ENCODE results near the gene RTF2.

RTF2 gene

DNA sequence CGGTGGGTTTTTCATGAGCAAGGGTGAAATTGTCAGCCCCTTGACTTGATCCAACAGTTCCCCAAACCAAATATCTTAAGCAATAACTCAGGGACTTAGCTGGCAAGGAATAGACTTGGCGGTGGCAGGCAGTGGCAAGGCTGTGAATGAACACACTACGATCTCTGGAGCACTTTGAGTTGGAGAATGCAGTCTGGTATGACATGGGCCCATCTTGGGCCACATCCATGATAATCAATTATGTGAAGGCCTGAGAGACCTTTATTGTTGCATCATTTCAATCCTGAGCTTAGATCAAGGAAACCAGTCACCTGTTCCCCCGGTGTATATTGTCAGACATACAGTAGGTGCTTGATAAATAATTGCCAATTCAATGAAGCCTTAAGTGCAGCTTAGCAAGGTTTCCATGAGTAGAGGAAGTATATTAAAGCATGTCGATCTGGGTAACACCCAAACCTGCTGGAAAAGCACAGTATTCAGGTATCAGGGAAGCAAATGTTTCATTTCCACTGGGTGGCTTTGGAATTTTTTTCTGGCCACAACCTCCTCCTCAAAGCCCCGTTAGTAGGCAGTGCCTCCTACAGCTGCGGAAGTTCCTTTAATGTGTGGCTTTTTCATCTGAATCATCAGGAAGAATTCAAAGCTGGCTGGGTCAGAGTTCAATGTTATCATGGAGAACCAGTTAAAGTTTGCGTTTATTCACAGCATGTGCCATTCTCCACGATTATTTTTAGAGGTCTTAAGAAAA, 46.2 kb upstream of the RTF2 start:
- H4K20me1 ChIP-seq (ENCODE audit: insufficient read depth, low read length), result no peaks in the 10 kb centered on the region
- H3K9me3 ChIP-seq (replicated peaks; ENCODE audit: insufficient read depth, low read length), result no peaks in the 10 kb centered on the region
- H2AFZ ChIP-seq (ENCODE audit: low read length), result no peak overlapping the region
- H3K9me2 ChIP-seq (replicated peaks; ENCODE audit: insufficient read depth, low read length), result no peaks in the 10 kb centered on the region
- no peaks in the 10 kb centered on the region for H3K4me1 ChIP-seq (ENCODE audit: low read length)
- DNase-seq, result no peak
- no peaks in the 10 kb centered on the region for H3K79me2 ChIP-seq (ENCODE audit: low read length)
- H3K4me2 ChIP-seq (ENCODE audit: low read depth, low read length), result no peak overlapping the region
- H3K9ac ChIP-seq (ENCODE audit: low read length), result no peak overlapping the region
- H3K27ac ChIP-seq (ENCODE audit: low read length), result no peak overlapping the region
- H3K4me3 ChIP-seq (ENCODE audit: low read length), result no peak overlapping the region
- no peaks in the 10 kb centered on the region for H3K36me3 ChIP-seq (replicated peaks; ENCODE audit: insufficient read depth, low read length)
- no peaks in the 10 kb centered on the region for H3K27me3 ChIP-seq (replicated peaks; ENCODE audit: insufficient read depth, low read length)
- H3F3A ChIP-seq (ENCODE audit: insufficient read depth, low read length), result no peaks in the 10 kb centered on the region
- no peak for TF ChIP-seq EZH2phosphoT487 (IDR thresholded peaks at IDR 0.05; ENCODE audit: low read length)
- TF ChIP-seq, protein P1, sequence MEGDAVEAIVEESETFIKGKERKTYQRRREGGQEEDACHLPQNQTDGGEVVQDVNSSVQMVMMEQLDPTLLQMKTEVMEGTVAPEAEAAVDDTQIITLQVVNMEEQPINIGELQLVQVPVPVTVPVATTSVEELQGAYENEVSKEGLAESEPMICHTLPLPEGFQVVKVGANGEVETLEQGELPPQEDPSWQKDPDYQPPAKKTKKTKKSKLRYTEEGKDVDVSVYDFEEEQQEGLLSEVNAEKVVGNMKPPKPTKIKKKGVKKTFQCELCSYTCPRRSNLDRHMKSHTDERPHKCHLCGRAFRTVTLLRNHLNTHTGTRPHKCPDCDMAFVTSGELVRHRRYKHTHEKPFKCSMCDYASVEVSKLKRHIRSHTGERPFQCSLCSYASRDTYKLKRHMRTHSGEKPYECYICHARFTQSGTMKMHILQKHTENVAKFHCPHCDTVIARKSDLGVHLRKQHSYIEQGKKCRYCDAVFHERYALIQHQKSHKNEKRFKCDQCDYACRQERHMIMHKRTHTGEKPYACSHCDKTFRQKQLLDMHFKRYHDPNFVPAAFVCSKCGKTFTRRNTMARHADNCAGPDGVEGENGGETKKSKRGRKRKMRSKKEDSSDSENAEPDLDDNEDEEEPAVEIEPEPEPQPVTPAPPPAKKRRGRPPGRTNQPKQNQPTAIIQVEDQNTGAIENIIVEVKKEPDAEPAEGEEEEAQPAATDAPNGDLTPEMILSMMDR (IDR thresholded peaks at IDR 0.05; ENCODE audit: low read length), result no peak
- TF ChIP-seq EZH2 (optimal IDR thresholded peaks at IDR 0.05; ENCODE audit: low read depth, low read length), result no peak

DNA sequence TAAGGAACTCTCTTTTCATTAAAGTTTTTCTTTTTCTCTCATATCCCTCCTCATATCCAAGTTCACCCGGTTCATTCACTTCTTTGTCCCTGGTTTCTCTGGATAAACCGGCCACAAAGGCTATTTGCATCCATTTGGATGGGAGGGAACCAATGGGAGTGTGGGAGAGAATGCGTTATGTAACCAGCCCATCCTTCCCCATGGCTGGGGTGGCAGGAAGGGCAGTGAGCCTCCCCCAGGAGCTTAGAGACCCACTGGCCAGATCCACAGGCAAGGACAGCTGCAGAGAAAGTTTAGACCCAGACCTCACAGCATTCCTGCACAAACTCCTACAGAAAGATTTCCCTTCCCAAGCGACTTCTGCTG, 45.6 kb upstream of the RTF2 start:
- Histone ChIP-seq H3K4me2 (ENCODE audit: low read depth, low read length) (no peak overlapping the region), H3K9me3 (replicated peaks; ENCODE audit: insufficient read depth, low read length) (no peaks in the 10 kb centered on the region), H3K4me1 (ENCODE audit: low read length) (no peaks in the 10 kb centered on the region), H4K20me1 (ENCODE audit: insufficient read depth, low read length) (no peaks in the 10 kb centered on the region), H3K9me2 (replicated peaks; ENCODE audit: insufficient read depth, low read length) (no peaks in the 10 kb centered on the region), H2AFZ (ENCODE audit: low read length) (no peak overlapping the region), H3K9ac (ENCODE audit: low read length) (no peak overlapping the region), H3K79me2 (ENCODE audit: low read length) (no peaks in the 10 kb centered on the region), H3K27ac (ENCODE audit: low read length) (no peak overlapping the region), H3K27me3 (replicated peaks; ENCODE audit: insufficient read depth, low read length) (no peaks in the 10 kb centered on the region), H3K4me3 (ENCODE audit: low read length) (no peak overlapping the region), H3F3A (ENCODE audit: insufficient read depth, low read length) (no peaks in the 10 kb centered on the region), H3K36me3 (replicated peaks; ENCODE audit: insufficient read depth, low read length) (no peaks in the 10 kb centered on the region)
- no peak for TF ChIP-seq EZH2 (optimal IDR thresholded peaks at IDR 0.05; ENCODE audit: low read depth, low read length)
- no peak for TF ChIP-seq EZH2phosphoT487 (IDR thresholded peaks at IDR 0.05; ENCODE audit: low read length)
- TF ChIP-seq, protein P1 (IDR thresholded peaks at IDR 0.05; ENCODE audit: low read length), result no peak
- no peak for DNase-seq

GRCh38 chr20:56423211-56423610, 45.2 kb upstream of the RTF2 start:
- H3K9me2 ChIP-seq (replicated peaks; ENCODE audit: insufficient read depth, low read length), result no peaks in the 10 kb centered on the region
- DNase-seq, result no peak
- TF ChIP-seq EZH2phosphoT487 (IDR thresholded peaks at IDR 0.05; ENCODE audit: low read length), result no peak
- no peaks in the 10 kb centered on the region for H3K79me2 ChIP-seq (ENCODE audit: low read length)
- H3K27ac ChIP-seq (ENCODE audit: low read length), result no peak overlapping the region
- H3K27me3 ChIP-seq (replicated peaks; ENCODE audit: insufficient read depth, low read length), result no peaks in the 10 kb centered on the region
- H3F3A ChIP-seq (ENCODE audit: insufficient read depth, low read length), result no peaks in the 10 kb centered on the region
- H3K4me2 ChIP-seq (ENCODE audit: low read depth, low read length), result no peak overlapping the region
- H3K9ac ChIP-seq (ENCODE audit: low read length), result no peak overlapping the region
- H3K4me1 ChIP-seq (ENCODE audit: low read length), result no peaks in the 10 kb centered on the region
- no peak overlapping the region for H3K4me3 ChIP-seq (ENCODE audit: low read length)
- H3K36me3 ChIP-seq (replicated peaks; ENCODE audit: insufficient read depth, low read length), result no peaks in the 10 kb centered on the region
- no peaks in the 10 kb centered on the region for H3K9me3 ChIP-seq (replicated peaks; ENCODE audit: insufficient read depth, low read length)
- no peak overlapping the region for H2AFZ ChIP-seq (ENCODE audit: low read length)
- no peaks in the 10 kb centered on the region for H4K20me1 ChIP-seq (ENCODE audit: insufficient read depth, low read length)

GRCh38 chr20:56423886-56424285, 44.5 kb upstream of the RTF2 start:
- H3K27ac ChIP-seq (ENCODE audit: low read length), result no peak overlapping the region

More at GRCh38 chr20:56423886-56424285, 44.5 kb upstream of the RTF2 start:
- H3K4me1 ChIP-seq (ENCODE audit: low read length), result no peaks in the 10 kb centered on the region
- H3K9ac ChIP-seq (ENCODE audit: low read length), result no peak overlapping the region
- no peak overlapping the region for H2AFZ ChIP-seq (ENCODE audit: low read length)
- no peak overlapping the region for H3K4me3 ChIP-seq (ENCODE audit: low read length)
- no peak for TF ChIP-seq EZH2phosphoT487 (IDR thresholded peaks at IDR 0.05; ENCODE audit: low read length)
- TF ChIP-seq, protein P1 (IDR thresholded peaks at IDR 0.05; ENCODE audit: low read length), result no peak
- no peak for TF ChIP-seq EZH2 (optimal IDR thresholded peaks at IDR 0.05; ENCODE audit: low read depth, low read length)
- no peaks in the 10 kb centered on the region for H3K79me2 ChIP-seq (ENCODE audit: low read length)
- H3K4me2 ChIP-seq (ENCODE audit: low read depth, low read length), result no peak overlapping the region
- no peaks in the 10 kb centered on the region for H3K9me2 ChIP-seq (replicated peaks; ENCODE audit: insufficient read depth, low read length)
- no peaks in the 10 kb centered on the region for H4K20me1 ChIP-seq (ENCODE audit: insufficient read depth, low read length)
- H3K36me3 ChIP-seq (replicated peaks; ENCODE audit: insufficient read depth, low read length), result no peaks in the 10 kb centered on the region
- no peaks in the 10 kb centered on the region for H3F3A ChIP-seq (ENCODE audit: insufficient read depth, low read length)
- H3K27me3 ChIP-seq (replicated peaks; ENCODE audit: insufficient read depth, low read length), result no peaks in the 10 kb centered on the region
- H3K9me3 ChIP-seq (replicated peaks; ENCODE audit: insufficient read depth, low read length), result no peaks in the 10 kb centered on the region
- no peak for DNase-seq

Data from MM.1S (cell line).